B cell (primary cell): ENCODE data around the gene CD36.

ENCODE experiments used
- CTCF ChIP-seq: fragments of 200-600 bp; IDR thresholded peaks from one replicate; pipeline ENCODE4 v1.8.0; 2022; ENCODE audit warnings: antibody characterized with exemption, mild to moderate bottlenecking
- EZH2 ChIP-seq: IDR thresholded peaks from 2 replicates; pipeline ENCODE4 v1.6.1; 2012; ENCODE audit warnings: borderline replicate concordance, low read depth, mild to moderate bottlenecking, moderate library complexity, low read length; ENCODE audit not compliant: insufficient read depth, poor library complexity, severe bottlenecking

GRCh38 chr7:80609751-80610150 is 28.7 kb upstream of the CD36 start:
- no peak for TF ChIP-seq EZH2
- TF ChIP-seq CTCF = no peak
